Right ventricle myocardium inferior (tissue), 1 donor: ENCODE measurements around the gene CHST11. TPM values are rescaled to one million over a fixed set of nuclear protein-coding genes. Genes with fewer than 3 reads are reported as not detected.
A peak's percentile ranks its signal among the peaks of the same experiment; 100 is the strongest.

Source experiments
- ATAC-seq: fragments of 200-7000 bp; cut with Tn5 transposase; one replicate; pipeline ENCODE4 v1.9.1; 2020; ENCODE audit warnings: mild to moderate bottlenecking, moderate library complexity
- DNase-seq: peaks from one replicate; pipeline ENCODE4 v3.0.0; 2021; ENCODE audit errors: missing footprints
- intact Hi-C: fragments of 100-400 bp; cut with DNase I; formaldehyde crosslinking; loops from one replicate; pipeline ENCODE4 v1.11.0; 2022
- long read RNA-seq: library from polyadenylated mRNA; unstranded; transcript quantifications from one replicate; pipeline ENCODE4 v2.0.0, GENCODE V29; 2021
- total RNA-seq: library from RNA; stranded (reverse); fragmentation: NEBNext Ultra II Directional; extraction: Animal tissue kit (Norgen Biotek cat#: 25700); gene quantifications from one replicate; pipeline ENCODE4 v1.2.1, GENCODE V29; 2021
- donor health status: DM: no; HTN: yes; CAD: no; lungs with severe emphysema.

Gene CHST11
- total RNA-seq = 3.7 TPM
- long read RNA-seq, full-length matches to known transcripts = 2 of 2 reads
- long read RNA-seq, partial matches to known transcripts = 0 of 2 reads
- long read RNA-seq, other reads (novel, unspliced or antisense) = 0 of 2 reads

DNA sequence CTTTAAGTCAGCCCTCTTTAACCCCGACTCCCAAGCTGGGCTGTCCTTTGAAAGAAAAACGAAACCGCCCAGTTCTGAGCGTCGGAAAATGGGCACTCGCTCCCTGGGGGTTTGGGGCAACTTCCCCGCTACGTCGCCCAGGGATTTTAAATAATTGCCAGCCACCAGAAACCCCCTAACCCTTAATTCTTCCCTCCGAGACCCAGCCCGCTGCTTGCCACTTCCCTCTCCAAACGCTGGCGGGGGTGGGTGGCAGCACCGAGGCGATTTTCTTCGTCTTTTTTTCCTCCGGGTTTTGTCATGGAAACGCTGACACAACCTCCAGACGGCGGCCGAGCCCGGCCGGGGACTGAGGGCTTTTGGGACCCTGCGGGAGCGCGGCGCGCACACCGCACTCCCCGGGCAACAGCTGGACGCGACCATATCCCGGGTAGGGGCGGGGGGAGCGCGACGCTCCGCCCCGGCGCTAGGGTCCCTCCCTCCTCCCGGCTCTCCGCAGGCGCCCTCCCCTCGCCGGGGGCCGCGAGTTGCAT, at the start of gene CHST11:
CHST11 (plus strand) TSS at position 532 of the 533 bp plus-strand sequence.
- intact Hi-C loops = loop anchor here (2.0 to 10.0 kb wide), 5 partner anchors 51 to 211 kb away; no protein-coding TSS in a partner anchor
- ATAC-seq = peak; percentile 94
- DNase-seq = peak; percentile 93

DNA sequence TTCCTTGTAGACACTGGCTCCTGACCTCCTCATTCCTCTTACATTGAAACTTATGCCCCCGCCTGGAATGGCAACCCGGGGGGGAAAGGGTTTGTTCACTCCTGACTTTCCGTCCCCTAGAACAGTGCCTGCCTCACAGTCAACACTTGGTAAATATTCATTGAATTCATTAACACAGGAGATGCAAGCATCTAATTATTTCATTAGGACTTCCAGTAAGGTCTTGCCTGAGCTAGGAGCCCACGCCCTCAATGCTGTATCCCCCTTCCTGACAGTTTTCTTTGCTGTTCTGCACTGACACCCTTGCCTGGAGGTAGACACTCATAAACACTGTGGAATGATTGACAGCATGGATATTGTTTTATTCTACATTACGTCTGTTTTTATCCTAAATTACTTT, 49.3 kb upstream of the CHST11 start:
- intact Hi-C loops = no loop called here
- no peak for DNase-seq

DNA sequence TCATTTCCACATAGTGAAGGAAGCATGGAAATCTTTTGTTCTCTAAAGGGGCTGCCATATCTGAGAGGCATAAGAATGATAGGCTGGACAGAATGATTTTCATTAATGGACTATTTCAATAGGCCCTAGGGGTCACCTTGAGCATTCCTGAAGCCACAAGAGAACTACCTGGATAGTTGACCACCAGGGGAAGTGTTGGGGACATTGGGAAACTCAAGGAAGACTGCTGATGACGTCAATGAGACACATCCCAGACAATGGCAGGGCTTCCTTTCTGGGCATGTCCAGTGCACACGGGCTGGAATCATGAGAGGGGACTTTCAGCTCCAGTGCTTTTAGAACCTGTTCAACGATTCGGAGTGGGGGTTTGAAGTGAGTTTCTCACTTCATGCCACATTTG, 48.8 kb upstream of the CHST11 start:
- DNase-seq = no peak
- intact Hi-C loops = no loop called here

More for the DNA sequence above, 49.3 kb upstream of the CHST11 start:
- no peak for ATAC-seq

GRCh38 chr12:104410326-104410725, 46.4 kb upstream of the CHST11 start:
- intact Hi-C loops = no loop called here
- no peak for DNase-seq
- ATAC-seq = no peak

More for the DNA sequence above, 48.8 kb upstream of the CHST11 start:
- ATAC-seq = no peak

DNA sequence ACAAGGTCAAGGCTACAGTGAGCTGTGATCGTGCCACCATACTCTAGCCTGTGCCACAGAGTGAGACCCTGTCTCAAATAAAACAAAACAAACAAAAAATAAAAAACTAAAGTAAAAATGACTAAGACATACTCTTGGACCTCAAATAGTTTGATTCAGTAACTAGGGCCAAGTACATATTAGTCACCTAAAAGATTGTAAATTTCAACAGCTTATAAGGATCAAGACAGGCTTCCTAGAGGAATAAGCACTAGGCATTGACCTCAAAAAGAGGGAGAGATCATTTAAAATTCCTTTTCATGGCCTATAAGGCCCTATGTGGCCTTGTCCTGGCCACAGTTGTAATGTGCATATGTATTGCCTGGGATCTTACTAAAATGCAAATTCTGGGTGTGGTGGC, 46.0 kb upstream of the CHST11 start:
- intact Hi-C loops = no loop called here
- DNase-seq (no peak), ATAC-seq (no peak)

GRCh38 chr12:104411826-104412641, 44.7 kb upstream of the CHST11 start:
- ATAC-seq (no peak), DNase-seq (no peak)
- intact Hi-C loops = no loop called here

GRCh38 chr12:104412681-104413080, 44.1 kb upstream of the CHST11 start:
- intact Hi-C loops = no loop called here
- ATAC-seq = no peak
- no peak for DNase-seq

- ATAC-seq (no peak), DNase-seq (no peak)
- intact Hi-C loops = no loop called here
Observed at GRCh38 chr12:104413330-104413729, 43.4 kb upstream of the CHST11 start.

DNA sequence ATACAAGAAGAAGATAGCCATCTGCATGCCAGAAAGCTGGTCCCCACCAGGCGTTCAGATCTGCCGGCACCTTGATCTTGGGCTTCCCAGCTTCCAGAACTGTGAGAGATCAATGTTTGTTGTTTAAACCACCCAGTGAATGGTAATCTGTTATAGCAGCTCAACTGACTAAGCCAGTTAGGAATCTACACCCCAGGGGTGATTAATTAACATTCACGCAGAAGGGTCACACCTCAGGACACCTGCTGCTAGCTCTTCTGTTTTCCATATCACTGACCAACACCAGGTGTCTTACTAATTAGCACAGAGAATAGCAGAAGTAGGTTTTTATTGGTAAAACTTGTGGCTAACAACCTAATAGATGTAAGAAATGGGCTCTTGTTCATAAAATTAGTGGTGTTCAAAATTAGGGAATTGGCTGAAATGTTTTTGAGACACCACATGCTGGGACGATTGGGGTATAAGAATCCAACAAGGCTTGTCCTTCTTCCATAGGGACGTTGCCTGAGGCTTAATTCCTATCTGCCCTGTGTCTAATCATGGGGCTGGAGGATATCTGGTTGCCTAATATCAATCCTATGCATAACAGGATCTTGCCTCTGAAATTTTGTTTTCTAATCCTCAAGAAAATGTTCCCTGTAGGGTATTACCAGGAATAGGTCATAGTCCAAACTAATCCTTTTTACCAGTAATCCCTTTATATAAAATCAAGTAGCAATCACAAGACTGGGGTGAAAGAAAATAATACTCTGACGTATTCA, 42.0 kb upstream of the CHST11 start:
- ATAC-seq (no peak), DNase-seq (no peak)
- intact Hi-C loops = no loop called here

- intact Hi-C loops = no loop called here
- no peak for ATAC-seq
- no peak for DNase-seq
Observed at GRCh38 chr12:104415342-104415980, 41.3 kb upstream of the CHST11 start.

DNA sequence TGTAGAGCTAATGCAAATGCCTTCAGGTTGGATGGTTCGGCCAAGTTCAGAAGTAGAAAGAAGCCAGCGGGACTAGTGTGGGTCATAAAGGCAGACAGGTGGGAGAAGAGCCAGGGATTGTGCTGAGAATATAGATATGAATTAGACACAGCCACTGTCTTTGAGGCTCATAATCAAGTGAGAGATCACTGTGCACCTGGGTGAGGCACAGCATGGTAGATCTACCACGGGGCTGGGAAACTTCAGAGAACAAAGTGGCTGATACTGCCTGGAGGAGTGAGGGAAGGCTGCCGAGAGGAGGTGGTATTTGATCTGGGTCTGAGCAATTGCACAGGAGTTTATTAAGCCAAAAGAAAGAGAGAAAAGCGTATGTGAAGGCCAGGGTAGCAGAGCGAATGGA, 40.6 kb upstream of the CHST11 start:
- ATAC-seq (no peak), DNase-seq (no peak)
- intact Hi-C loops = no loop called here

GRCh38 chr12:104416585-104416984, 40.2 kb upstream of the CHST11 start:
- DNase-seq = no peak
- intact Hi-C loops = no loop called here
- ATAC-seq = no peak

GRCh38 chr12:104419717-104420116, 37.0 kb upstream of the CHST11 start:
- DNase-seq (no peak), ATAC-seq (no peak)
- intact Hi-C loops = no loop called here

- DNase-seq (no peak), ATAC-seq (no peak)
- intact Hi-C loops = no loop called here
Observed at GRCh38 chr12:104420868-104421267, 35.9 kb upstream of the CHST11 start.

- intact Hi-C loops = no loop called here
- DNase-seq (no peak), ATAC-seq (no peak)
Observed at GRCh38 chr12:104421343-104421742, 35.4 kb upstream of the CHST11 start.

DNA sequence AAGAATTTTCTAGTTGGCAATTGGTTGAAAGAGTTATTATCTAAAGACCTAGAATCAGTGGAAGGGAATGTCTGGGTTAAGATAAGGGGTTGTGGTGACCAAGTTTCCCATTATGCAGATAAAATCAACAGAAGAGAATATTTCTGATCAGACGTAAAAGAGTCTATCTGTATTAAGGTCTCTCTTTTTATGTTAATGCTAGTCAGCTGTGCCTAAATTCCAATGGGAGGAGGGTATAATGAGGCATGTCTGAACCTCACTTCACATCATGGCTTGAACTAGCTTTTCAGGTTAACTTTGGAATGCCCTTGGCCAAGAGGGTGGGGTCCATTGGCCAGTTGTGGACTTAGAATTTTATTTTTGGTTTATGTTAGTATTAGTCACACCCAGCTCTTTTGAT, 34.3 kb upstream of the CHST11 start:
- intact Hi-C loops = no loop called here
- ATAC-seq (no peak), DNase-seq (no peak)

- ATAC-seq (no peak), DNase-seq (no peak)
- intact Hi-C loops = no loop called here
Observed at GRCh38 chr12:104423273-104423672, 33.5 kb upstream of the CHST11 start.

DNA sequence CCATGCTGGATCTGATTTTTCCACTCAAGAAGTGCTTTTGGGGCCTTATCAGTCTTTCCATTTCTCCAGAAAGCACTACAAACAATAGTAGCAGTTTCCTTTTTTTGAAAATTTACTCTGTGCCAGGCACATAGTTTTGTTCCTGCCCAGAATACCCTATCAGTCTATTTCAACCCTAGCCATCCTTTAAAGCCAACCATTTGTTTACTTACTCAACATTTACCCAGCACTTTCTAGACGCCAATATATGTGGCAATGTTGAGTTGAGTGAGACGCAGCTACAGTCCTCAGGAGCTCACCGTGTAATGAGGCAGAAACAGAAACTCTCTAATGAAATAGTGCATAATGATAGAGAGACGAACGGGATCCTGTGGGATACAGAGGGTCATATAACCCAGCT, 32.9 kb upstream of the CHST11 start:
- DNase-seq (no peak), ATAC-seq (no peak)
- intact Hi-C loops = no loop called here

- DNase-seq (no peak), ATAC-seq (no peak)
- intact Hi-C loops = no loop called here
Observed at GRCh38 chr12:104424955-104425354, 31.8 kb upstream of the CHST11 start.
